ENCODE measurements around the gene LRP5. TPM values are rescaled to one million over a fixed set of nuclear protein-coding genes. Genes with fewer than 3 reads are reported as not detected.

The LRP5 gene
- total RNA-seq, 1 experiment from 2014 or later, result 48.8 TPM

DNA sequence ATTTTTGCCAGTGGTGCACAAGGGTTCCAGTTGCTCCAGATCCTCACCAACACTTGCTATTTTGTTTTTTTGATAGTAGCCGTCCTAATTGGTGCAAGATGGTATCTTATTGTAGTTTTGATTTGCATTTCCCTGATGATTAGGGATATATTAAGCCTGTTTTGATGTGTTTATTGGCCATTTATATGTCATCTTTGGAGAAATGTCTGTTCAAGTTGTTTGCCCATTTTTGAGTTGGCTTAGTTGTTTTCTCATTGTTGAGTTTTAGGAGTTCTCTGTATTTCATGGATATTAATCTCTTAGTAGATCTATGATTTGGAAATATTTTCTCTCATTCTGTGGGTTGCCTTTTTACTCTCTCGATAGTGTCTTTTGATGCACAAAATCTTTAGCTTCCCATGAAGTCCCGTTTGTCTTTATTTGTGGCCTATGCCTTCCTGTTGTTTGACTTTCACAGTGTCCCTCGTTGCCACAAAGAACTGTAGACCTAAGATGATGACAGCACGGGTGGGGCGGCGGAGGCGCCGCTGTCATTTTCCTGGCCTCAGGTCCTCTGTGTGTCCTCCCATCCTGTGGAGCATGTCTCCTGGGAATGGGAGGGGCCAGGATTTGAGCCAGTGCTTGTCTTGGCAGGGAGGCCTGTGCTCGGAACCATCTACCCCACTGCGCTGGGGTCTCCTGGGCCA lies 33.5 kb downstream of the LRP5 start (continued):
- TF ChIP-seq ATF1 (CRISPR knock-in tag; IDR thresholded peaks at IDR 0.05), result no peak

DNA sequence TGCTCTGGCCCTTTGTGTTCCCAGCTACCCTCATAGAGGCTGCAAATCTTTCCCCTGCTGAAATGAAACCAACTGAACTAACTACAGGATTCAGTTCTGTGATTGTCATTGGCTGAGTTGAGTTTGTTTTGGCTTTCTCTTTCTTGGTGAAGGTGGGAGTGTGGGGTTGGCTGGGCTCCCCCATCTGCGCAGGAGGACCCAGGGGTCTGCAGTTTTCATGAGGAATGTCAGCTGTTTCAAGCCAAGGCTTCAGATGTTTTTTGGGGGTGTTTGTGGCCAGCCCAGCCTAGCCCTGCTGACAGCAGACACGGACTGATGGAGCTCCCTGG lies 34.0 kb downstream of the LRP5 start:
- DNase-seq (ENCODE audit: low spot score) (no peak), ATAC-seq (no peak)
- Mint-ChIP-seq H3K27me3 (ENCODE audit: low read depth) (no peaks in the 10 kb centered on the region), H3K9me3 (peaks cover 11% of the 10 kb centered on the region), H3K4me1 (peaks cover 33% of the 10 kb centered on the region), H3K36me3 (peaks cover 14% of the 10 kb centered on the region), H3K4me3 (no peak overlapping the region), H3K27ac (peak overlapping the region; percentile 86)
- ChIA-PET CTCF (no interaction called here), POLR2A (no interaction called here)
- TF ChIP-seq ZNF396 (CRISPR knock-in tag; IDR thresholded peaks at IDR 0.05; ENCODE audit: borderline replicate concordance) (no peak), JAZF1 (CRISPR knock-in tag; IDR thresholded peaks at IDR 0.05) (no peak), ZNF232 (CRISPR knock-in tag; IDR thresholded peaks at IDR 0.05) (no peak), SMAD4 (CRISPR knock-in tag; IDR thresholded peaks at IDR 0.05) (no peak), NFYB (CRISPR knock-in tag; conservative IDR thresholded peaks at IDR 0.05; ENCODE audit: low read depth) (no peak), TP53 (CRISPR knock-in tag; IDR thresholded peaks at IDR 0.05) (no peak), ELF4 (CRISPR knock-in tag; IDR thresholded peaks at IDR 0.05; ENCODE audit: low read depth) (no peak), GTF2I (CRISPR knock-in tag; conservative IDR thresholded peaks at IDR 0.05) (no peak), GRHL2 (CRISPR knock-in tag; IDR thresholded peaks at IDR 0.05; ENCODE audit: insufficient replicate concordance, severe bottlenecking) (no peak), ZBTB21 (CRISPR knock-in tag; IDR thresholded peaks at IDR 0.05; ENCODE audit: borderline replicate concordance) (no peak), FOXP1 (CRISPR knock-in tag; IDR thresholded peaks at IDR 0.05; ENCODE audit: borderline replicate concordance) (no peak), ZNF121 (CRISPR knock-in tag; IDR thresholded peaks at IDR 0.05) (no peak), SP1 (CRISPR knock-in tag; conservative IDR thresholded peaks at IDR 0.05) (no peak), ZNF263 (CRISPR knock-in tag; IDR thresholded peaks at IDR 0.05; ENCODE audit: low read depth) (no peak)
- TF ChIP-seq, protein P1, sequence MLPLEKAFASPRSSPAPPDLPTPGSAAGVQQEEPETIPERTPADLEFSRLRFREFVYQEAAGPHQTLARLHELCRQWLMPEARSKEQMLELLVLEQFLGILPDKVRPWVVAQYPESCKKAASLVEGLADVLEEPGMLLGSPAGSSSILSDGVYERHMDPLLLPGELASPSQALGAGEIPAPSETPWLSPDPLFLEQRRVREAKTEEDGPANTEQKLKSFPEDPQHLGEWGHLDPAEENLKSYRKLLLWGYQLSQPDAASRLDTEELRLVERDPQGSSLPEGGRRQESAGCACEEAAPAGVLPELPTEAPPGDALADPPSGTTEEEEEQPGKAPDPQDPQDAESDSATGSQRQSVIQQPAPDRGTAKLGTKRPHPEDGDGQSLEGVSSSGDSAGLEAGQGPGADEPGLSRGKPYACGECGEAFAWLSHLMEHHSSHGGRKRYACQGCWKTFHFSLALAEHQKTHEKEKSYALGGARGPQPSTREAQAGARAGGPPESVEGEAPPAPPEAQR (CRISPR knock-in tag; IDR thresholded peaks at IDR 0.05), result no peak
- TF ChIP-seq, protein P2, sequence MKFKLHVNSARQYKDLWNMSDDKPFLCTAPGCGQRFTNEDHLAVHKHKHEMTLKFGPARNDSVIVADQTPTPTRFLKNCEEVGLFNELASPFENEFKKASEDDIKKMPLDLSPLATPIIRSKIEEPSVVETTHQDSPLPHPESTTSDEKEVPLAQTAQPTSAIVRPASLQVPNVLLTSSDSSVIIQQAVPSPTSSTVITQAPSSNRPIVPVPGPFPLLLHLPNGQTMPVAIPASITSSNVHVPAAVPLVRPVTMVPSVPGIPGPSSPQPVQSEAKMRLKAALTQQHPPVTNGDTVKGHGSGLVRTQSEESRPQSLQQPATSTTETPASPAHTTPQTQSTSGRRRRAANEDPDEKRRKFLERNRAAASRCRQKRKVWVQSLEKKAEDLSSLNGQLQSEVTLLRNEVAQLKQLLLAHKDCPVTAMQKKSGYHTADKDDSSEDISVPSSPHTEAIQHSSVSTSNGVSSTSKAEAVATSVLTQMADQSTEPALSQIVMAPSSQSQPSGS (CRISPR knock-in tag; IDR thresholded peaks at IDR 0.05; ENCODE audit: borderline replicate concordance, low read depth), result no peak
- TF ChIP-seq, protein P3, sequence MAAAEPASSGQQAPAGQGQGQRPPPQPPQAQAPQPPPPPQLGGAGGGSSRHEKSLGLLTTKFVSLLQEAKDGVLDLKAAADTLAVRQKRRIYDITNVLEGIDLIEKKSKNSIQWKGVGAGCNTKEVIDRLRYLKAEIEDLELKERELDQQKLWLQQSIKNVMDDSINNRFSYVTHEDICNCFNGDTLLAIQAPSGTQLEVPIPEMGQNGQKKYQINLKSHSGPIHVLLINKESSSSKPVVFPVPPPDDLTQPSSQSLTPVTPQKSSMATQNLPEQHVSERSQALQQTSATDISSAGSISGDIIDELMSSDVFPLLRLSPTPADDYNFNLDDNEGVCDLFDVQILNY (CRISPR knock-in tag; IDR thresholded peaks at IDR 0.05), result no peak
- TF ChIP-seq, protein P4, sequence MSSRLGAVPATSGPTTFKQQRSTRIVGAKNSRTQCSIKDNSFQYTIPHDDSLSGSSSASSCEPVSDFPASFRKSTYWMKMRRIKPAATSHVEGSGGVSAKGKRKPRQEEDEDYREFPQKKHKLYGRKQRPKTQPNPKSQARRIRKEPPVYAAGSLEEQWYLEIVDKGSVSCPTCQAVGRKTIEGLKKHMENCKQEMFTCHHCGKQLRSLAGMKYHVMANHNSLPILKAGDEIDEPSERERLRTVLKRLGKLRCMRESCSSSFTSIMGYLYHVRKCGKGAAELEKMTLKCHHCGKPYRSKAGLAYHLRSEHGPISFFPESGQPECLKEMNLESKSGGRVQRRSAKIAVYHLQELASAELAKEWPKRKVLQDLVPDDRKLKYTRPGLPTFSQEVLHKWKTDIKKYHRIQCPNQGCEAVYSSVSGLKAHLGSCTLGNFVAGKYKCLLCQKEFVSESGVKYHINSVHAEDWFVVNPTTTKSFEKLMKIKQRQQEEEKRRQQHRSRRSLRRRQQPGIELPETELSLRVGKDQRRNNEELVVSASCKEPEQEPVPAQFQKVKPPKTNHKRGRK (CRISPR knock-in tag; IDR thresholded peaks at IDR 0.05; ENCODE audit: borderline replicate concordance), result no peak
- TF ChIP-seq, protein P5, sequence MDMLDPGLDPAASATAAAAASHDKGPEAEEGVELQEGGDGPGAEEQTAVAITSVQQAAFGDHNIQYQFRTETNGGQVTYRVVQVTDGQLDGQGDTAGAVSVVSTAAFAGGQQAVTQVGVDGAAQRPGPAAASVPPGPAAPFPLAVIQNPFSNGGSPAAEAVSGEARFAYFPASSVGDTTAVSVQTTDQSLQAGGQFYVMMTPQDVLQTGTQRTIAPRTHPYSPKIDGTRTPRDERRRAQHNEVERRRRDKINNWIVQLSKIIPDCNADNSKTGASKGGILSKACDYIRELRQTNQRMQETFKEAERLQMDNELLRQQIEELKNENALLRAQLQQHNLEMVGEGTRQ (CRISPR knock-in tag; IDR thresholded peaks at IDR 0.05), result no peak

Data from WTC11 (cell line).